K562 (cell line): ENCODE results near the gene NPAS3. TPM values are rescaled to one million over a fixed set of nuclear protein-coding genes. Genes with fewer than 3 reads are reported as not detected.

ENCODE experiments used
- CHD7 ChIP-seq: fragments of 200-600 bp; sonication (generic); IDR thresholded peaks from one replicate; pipeline ENCODE4 v1.6.1; 2012; ENCODE audit warnings: mild to moderate bottlenecking, low read depth, low read length, inconsistent platforms
- polyA plus RNA-seq, 8 experiments: library from polyadenylated mRNA; depleted of rRNA in 4 of 8; stranded (reverse) in 5 of 8; unstranded in 3 of 8; fragments of >200 nt; fragmentation: Nextera tagmentation in 2 of 8; fragmentation: Illumina TruSeq in 1 of 8; extraction: Ambion mirVana in 2 of 8; extraction: Trizol in 1 of 8; gene quantifications; 2 replicates each; pipeline versions ENCODE4 v1.2.1 to v1.2.3, GENCODE V29; 2011 to 2014; ENCODE audit warnings: inconsistent platforms in 1 of 8, missing spikeins in 1 of 8
- total RNA-seq, 7 experiments: library from RNA; depleted of rRNA in 6 of 7; stranded (reverse); fragments of >200 nt in 6 of 7; fragmentation: Illumina TruSeq in 2 of 7; extraction: Trizol in 2 of 7; gene quantifications; 2 replicates each; pipeline versions ENCODE4 v1.2.1 to v1.2.3, GENCODE V29; 2011 to 2021; ENCODE audit warnings: low replicate concordance in 1 of 7

NPAS3 gene
- total and polyA plus RNA-seq, 9 of the 15 experiments (the other 6 are each of a cell fraction or from before 2014, with no cell fraction given), result 0.04 TPM; not detected in 8

GRCh38 chr14:33781236-33781635 is 842.6 kb downstream of the NPAS3 start (continued):
- no peak for TF ChIP-seq CHD7
